Measurements from ENCODE around the gene TRANK1. TPM values are rescaled to one million over a fixed set of nuclear protein-coding genes. Genes with fewer than 3 reads are reported as not detected.

The TRANK1 gene
- total RNA-seq, 1 experiment from 2014 or later = 10.3 TPM

DNA sequence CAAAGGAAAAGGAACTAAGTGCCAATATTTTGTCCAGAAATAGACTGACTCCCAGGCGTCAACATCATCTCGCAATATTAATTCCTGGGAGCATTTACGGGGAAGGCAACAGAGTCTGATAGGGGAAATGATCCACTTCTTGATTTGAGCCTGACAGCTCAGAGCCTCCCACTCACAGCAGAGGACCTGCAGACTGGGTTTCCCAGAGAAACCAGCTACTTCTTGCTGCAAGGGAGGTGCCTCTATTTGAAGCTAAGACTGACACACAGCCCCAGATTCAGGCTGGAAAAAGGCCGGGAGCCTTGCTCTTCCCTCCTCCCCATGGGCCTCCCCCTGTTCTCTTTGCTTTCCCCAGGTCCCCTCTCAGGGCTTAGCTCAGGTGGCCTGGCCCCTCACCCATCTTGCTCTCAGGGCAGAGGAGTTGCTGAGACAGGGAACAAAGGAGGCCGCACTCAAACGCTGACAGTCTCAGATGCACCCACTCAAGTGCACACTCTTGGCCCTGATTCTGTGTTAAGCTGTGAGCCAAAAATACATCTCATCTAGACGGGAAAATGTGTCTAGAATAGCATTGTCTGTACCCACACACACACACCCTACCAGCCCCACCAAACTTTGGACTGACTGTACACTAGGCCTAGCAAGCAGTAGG is 130.7 kb downstream of the TRANK1 start:
- Mint-ChIP-seq H3K36me3 (ENCODE audit: insufficient read depth, unreplicated experiment) (no peaks in the 10 kb centered on the region), H3K4me1 (ENCODE audit: low read depth, unreplicated experiment) (peaks cover 9% of the 10 kb centered on the region), H3K27me3 (ENCODE audit: unreplicated experiment) (peaks cover 55% of the 10 kb centered on the region), H3K4me3 (ENCODE audit: low read depth, unreplicated experiment) (no peak overlapping the region), H3K27ac (ENCODE audit: unreplicated experiment) (no peak overlapping the region), H3K9me3 (ENCODE audit: low read depth, unreplicated experiment) (no peaks in the 10 kb centered on the region)
- BruUV-seq (replicated peaks) = no TSS peak
- TF ChIP-seq, protein P1, sequence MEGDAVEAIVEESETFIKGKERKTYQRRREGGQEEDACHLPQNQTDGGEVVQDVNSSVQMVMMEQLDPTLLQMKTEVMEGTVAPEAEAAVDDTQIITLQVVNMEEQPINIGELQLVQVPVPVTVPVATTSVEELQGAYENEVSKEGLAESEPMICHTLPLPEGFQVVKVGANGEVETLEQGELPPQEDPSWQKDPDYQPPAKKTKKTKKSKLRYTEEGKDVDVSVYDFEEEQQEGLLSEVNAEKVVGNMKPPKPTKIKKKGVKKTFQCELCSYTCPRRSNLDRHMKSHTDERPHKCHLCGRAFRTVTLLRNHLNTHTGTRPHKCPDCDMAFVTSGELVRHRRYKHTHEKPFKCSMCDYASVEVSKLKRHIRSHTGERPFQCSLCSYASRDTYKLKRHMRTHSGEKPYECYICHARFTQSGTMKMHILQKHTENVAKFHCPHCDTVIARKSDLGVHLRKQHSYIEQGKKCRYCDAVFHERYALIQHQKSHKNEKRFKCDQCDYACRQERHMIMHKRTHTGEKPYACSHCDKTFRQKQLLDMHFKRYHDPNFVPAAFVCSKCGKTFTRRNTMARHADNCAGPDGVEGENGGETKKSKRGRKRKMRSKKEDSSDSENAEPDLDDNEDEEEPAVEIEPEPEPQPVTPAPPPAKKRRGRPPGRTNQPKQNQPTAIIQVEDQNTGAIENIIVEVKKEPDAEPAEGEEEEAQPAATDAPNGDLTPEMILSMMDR (IDR thresholded peaks at IDR 0.05; ENCODE audit: unreplicated experiment) = no peak
- no peak for DNase-seq
- intact Hi-C loops (cut with micrococcal nuclease; ENCODE audit: unreplicated experiment) = no loop called here
- CTCF ChIA-PET = interaction anchor here (0.6 kb wide), 1 partner anchor 89 kb away, joined by 4 read pairs; no protein-coding TSS in a partner anchor

DNA sequence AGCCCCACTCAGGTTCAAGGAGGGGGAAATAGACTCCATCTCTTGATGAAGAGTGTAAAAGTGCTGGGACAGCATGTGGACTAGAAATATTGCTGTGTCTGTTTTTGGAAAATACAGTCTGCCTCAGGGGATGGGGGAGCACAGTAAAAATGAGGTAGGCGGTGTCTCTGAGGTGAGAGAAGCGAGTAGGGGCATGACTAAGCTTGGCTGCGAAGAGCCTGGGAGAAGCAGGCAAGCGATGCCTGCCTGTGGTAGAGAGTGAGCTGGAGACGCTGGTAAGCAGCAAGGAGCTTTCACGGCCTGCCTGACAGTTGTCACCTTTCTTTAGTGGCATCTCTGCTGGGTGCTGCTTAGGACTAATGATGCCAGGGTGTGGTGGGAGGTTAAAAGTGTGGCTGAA is 131.5 kb downstream of the TRANK1 start:
- TF ChIP-seq, protein P1 (IDR thresholded peaks at IDR 0.05; ENCODE audit: unreplicated experiment) = no peak
- Mint-ChIP-seq H3K4me3 (ENCODE audit: low read depth, unreplicated experiment) (no peak overlapping the region), H3K36me3 (ENCODE audit: insufficient read depth, unreplicated experiment) (no peaks in the 10 kb centered on the region), H3K9me3 (ENCODE audit: low read depth, unreplicated experiment) (no peaks in the 10 kb centered on the region), H3K27me3 (ENCODE audit: unreplicated experiment) (peaks cover 50% of the 10 kb centered on the region), H3K4me1 (ENCODE audit: low read depth, unreplicated experiment) (peaks cover 9% of the 10 kb centered on the region), H3K27ac (ENCODE audit: unreplicated experiment) (no peak overlapping the region)
- CTCF ChIA-PET = interaction anchor here (0.6 kb wide), 1 partner anchor 88 kb away, joined by 4 read pairs; no protein-coding TSS in a partner anchor
- BruUV-seq (replicated peaks) = no TSS peak
- intact Hi-C loops (cut with micrococcal nuclease; ENCODE audit: unreplicated experiment) = no loop called here
- DNase-seq = no peak

DNA sequence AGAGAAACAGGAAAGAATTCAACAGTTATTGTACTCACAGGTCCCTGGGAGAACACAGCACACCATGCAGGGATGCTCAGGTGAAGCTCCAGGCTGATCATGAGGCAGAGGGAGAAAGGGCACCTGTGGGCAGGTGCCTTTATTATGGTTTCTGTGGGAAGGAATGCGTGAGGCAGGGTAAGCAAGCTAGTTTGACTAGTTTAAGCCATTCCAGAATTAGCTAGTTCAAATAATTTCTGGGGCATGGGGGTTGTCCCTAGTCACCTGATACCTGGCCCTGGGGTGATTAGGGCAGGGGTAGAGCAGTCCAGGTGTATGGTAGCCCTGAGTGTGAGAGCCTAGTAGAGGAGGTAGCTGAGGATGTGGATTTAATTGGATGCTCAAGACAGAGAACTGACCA is 132.6 kb downstream of the TRANK1 start:
- Mint-ChIP-seq H3K4me1 (ENCODE audit: low read depth, unreplicated experiment) (peaks cover 9% of the 10 kb centered on the region), H3K27ac (ENCODE audit: unreplicated experiment) (no peak overlapping the region), H3K27me3 (ENCODE audit: unreplicated experiment) (peaks cover 39% of the 10 kb centered on the region), H3K9me3 (ENCODE audit: low read depth, unreplicated experiment) (no peaks in the 10 kb centered on the region), H3K36me3 (ENCODE audit: insufficient read depth, unreplicated experiment) (no peaks in the 10 kb centered on the region), H3K4me3 (ENCODE audit: low read depth, unreplicated experiment) (no peak overlapping the region)
- CTCF ChIA-PET = no interaction called here
- no TSS peak for BruUV-seq (replicated peaks)
- TF ChIP-seq, protein P1 (IDR thresholded peaks at IDR 0.05; ENCODE audit: unreplicated experiment) = no peak
- intact Hi-C loops (cut with micrococcal nuclease; ENCODE audit: unreplicated experiment) = no loop called here
- DNase-seq = peak; percentile 4

DNA sequence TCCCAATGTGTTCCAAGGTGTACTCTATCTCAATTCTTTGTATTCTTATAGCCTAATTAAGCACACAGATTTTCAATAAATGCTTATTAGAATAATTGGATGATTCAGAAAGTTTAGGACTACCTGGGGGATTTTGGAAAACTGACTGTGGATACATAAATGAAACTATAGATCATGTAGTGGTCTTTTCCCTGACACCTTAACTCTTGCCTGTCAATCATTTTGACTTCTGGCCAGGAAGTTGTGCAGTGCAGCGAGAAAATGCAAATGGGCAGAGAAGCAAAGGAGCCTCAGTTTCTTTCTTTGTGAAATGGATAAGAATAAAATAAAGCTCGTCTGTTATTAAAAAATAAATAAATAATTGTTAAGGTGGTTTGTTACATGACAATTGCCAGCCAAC is 133.1 kb downstream of the TRANK1 start:
- no peak overlapping the region for H3K27ac Mint-ChIP-seq (ENCODE audit: unreplicated experiment)
- no TSS peak for BruUV-seq (replicated peaks)
- no peaks in the 10 kb centered on the region for H3K9me3 Mint-ChIP-seq (ENCODE audit: low read depth, unreplicated experiment)
- no peak for DNase-seq
- no peaks in the 10 kb centered on the region for H3K36me3 Mint-ChIP-seq (ENCODE audit: insufficient read depth, unreplicated experiment)
- TF ChIP-seq, protein P1 (IDR thresholded peaks at IDR 0.05; ENCODE audit: unreplicated experiment) = no peak
- intact Hi-C loops (cut with micrococcal nuclease; ENCODE audit: unreplicated experiment) = no loop called here
- no peak overlapping the region for H3K4me3 Mint-ChIP-seq (ENCODE audit: low read depth, unreplicated experiment)
- CTCF ChIA-PET = no interaction called here
- H3K4me1 Mint-ChIP-seq (ENCODE audit: low read depth, unreplicated experiment) = peaks cover 9% of the 10 kb centered on the region
- peaks cover 37% of the 10 kb centered on the region for H3K27me3 Mint-ChIP-seq (ENCODE audit: unreplicated experiment)
